ENCODE measurements around the gene CACFD1.

Gene CACFD1

DNA sequence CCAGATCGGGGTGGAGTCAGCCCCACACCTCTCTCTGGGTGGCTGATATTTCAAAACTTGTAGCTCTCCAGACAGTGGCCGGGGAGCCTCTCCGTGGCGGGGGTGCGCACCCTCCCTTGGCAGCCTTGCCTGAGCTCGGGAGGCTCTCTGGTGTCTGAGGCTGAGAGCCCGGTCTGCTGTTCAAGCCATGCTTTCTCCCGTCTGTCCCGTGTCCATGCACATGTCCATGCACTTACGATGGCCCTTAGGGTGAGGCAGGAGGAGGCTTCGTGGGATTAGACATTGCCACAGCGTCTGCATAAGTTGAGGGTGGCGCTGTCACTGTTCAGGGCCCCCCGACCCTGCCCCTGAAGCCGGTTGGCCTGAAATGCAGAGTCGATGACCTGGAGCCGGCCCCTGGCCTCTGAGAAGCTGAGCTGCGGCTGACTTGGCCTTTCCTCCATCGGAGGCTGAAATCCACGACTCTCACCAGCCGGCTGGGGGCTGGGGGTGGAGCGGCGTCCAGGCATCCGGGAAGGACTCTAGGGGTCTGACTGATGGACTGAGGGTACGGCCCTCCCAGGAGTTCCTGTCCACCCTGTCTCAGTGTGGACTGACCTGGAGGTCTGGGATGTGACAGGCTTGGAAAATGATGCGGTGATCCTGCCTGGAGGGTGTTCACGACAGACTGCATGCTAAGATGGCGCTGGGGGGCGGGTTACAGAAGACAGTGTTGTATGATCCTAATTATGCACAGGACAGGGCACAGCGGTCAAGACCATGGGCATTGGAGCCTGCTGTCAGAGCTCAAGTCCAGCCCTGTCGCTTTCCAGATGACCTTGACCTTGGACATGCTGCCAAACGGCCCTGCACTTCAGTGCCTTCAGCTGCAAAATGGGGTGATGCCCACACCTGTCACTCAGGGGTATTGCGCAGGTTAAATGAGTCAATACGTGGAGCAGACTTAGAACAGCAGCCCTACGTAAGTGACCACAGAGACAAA lies 37.4 kb downstream of the CACFD1 start:
- H3K4me2 ChIP-seq (ENCODE audit: insufficient read depth, low read length): no peak overlapping the region
- H3K9me3 ChIP-seq (ENCODE audit: insufficient read depth, low read length, severe bottlenecking): no peaks in the 10 kb centered on the region
- H4K20me1 ChIP-seq (ENCODE audit: insufficient read depth, low read length): no peaks in the 10 kb centered on the region
- no peak for ATAC-seq (ENCODE audit: insufficient read depth, low read depth)
- H3K27ac ChIP-seq (ENCODE audit: low read length): no peak overlapping the region
- no peak overlapping the region for H3K4me3 ChIP-seq (ENCODE audit: low read depth in 1 of 2, low read length in 2 of 2)
- H3K79me2 ChIP-seq (ENCODE audit: insufficient read depth, low read length): no peaks in the 10 kb centered on the region
- no peaks in the 10 kb centered on the region for H3K36me3 ChIP-seq (ENCODE audit: insufficient read depth, low read length)
- H3K27me3 ChIP-seq (ENCODE audit: insufficient read depth, low read length, poor library complexity): no peaks in the 10 kb centered on the region
- TF ChIP-seq EZH2 (IDR thresholded peaks at IDR 0.05; ENCODE audit: borderline replicate concordance, low read depth, low read length, severe bottlenecking) (no peak), CTCF (IDR thresholded peaks at IDR 0.05; ENCODE audit: borderline replicate concordance, extremely low read depth, low read length, poor library complexity, severe bottlenecking) (no peak)
- H3K4me1 ChIP-seq (ENCODE audit: insufficient read depth, low read length): no peaks in the 10 kb centered on the region
- H3K9ac ChIP-seq (ENCODE audit: low read depth, low read length): no peak overlapping the region
- DNase-seq: no peak
- H2AFZ ChIP-seq (ENCODE audit: low read depth, low read length): no peak overlapping the region

- Histone ChIP-seq H4K20me1 (ENCODE audit: insufficient read depth, low read length) (no peaks in the 10 kb centered on the region), H3K4me2 (ENCODE audit: insufficient read depth, low read length) (no peak overlapping the region), H2AFZ (ENCODE audit: low read depth, low read length) (no peak overlapping the region), H3K4me1 (ENCODE audit: insufficient read depth, low read length) (no peaks in the 10 kb centered on the region), H3K27me3 (ENCODE audit: insufficient read depth, low read length, poor library complexity) (no peaks in the 10 kb centered on the region), H3K27ac (ENCODE audit: low read length) (no peak overlapping the region), H3K4me3 (ENCODE audit: low read depth in 1 of 2, low read length in 2 of 2) (no peak overlapping the region), H3K9me3 (ENCODE audit: insufficient read depth, low read length, severe bottlenecking) (no peaks in the 10 kb centered on the region), H3K9ac (ENCODE audit: low read depth, low read length) (no peak overlapping the region), H3K79me2 (ENCODE audit: insufficient read depth, low read length) (no peaks in the 10 kb centered on the region), H3K36me3 (ENCODE audit: insufficient read depth, low read length) (no peaks in the 10 kb centered on the region)
- ATAC-seq (ENCODE audit: insufficient read depth, low read depth) (no peak), DNase-seq (no peak)
- TF ChIP-seq EZH2 (IDR thresholded peaks at IDR 0.05; ENCODE audit: borderline replicate concordance, low read depth, low read length, severe bottlenecking) (no peak), CTCF (IDR thresholded peaks at IDR 0.05; ENCODE audit: borderline replicate concordance, extremely low read depth, low read length, poor library complexity, severe bottlenecking) (no peak)
These were observed 39.5 kb downstream of the CACFD1 start for GRCh38 chr9:133499132-133499891.

- Histone ChIP-seq H3K36me3 (ENCODE audit: insufficient read depth, low read length) (no peaks in the 10 kb centered on the region), H3K4me2 (ENCODE audit: insufficient read depth, low read length) (no peak overlapping the region), H3K9me3 (ENCODE audit: insufficient read depth, low read length, severe bottlenecking) (no peaks in the 10 kb centered on the region), H2AFZ (ENCODE audit: low read depth, low read length) (no peak overlapping the region), H3K4me1 (ENCODE audit: insufficient read depth, low read length) (no peaks in the 10 kb centered on the region), H4K20me1 (ENCODE audit: insufficient read depth, low read length) (no peaks in the 10 kb centered on the region), H3K4me3 (ENCODE audit: low read depth in 1 of 2, low read length in 2 of 2) (no peak overlapping the region), H3K79me2 (ENCODE audit: insufficient read depth, low read length) (no peaks in the 10 kb centered on the region), H3K27me3 (ENCODE audit: insufficient read depth, low read length, poor library complexity) (no peaks in the 10 kb centered on the region), H3K27ac (ENCODE audit: low read length) (no peak overlapping the region), H3K9ac (ENCODE audit: low read depth, low read length) (no peak overlapping the region)
- DNase-seq (no peak), ATAC-seq (ENCODE audit: insufficient read depth, low read depth) (no peak)
- TF ChIP-seq CTCF (IDR thresholded peaks at IDR 0.05; ENCODE audit: borderline replicate concordance, extremely low read depth, low read length, poor library complexity, severe bottlenecking) (no peak), EZH2 (IDR thresholded peaks at IDR 0.05; ENCODE audit: borderline replicate concordance, low read depth, low read length, severe bottlenecking) (no peak)
These were observed 40.1 kb downstream of the CACFD1 start for GRCh38 chr9:133499892-133500270.
